ENCODE results near the gene SSR4. TPM values are rescaled to one million over a fixed set of nuclear protein-coding genes. Genes with fewer than 3 reads are reported as not detected.

Gene SSR4
- total and polyA plus RNA-seq, 2 donors (not counting 1 experiment from before 2014, with no cell fraction given): 134 to 297 TPM

DNA sequence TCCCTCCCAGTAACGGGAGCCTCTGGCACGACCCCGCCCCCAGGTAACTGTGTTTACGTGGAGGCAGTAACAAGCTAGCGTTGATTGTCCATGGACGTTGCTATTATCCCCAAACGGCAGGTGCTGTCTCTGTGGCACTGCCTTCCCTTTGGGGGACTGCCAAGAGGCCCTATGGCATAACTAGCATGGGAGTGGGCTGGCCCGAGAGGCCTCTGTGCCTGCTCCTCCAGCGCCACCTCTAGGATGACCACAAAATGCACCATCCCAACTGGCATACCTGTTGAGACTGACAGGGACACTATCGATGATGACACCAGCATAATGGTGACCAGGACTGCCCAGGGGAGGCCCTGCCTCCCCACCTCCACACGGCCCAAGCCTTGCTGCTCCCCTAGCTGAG, 12.2 kb upstream of the SSR4 start:
- CTCF ChIA-PET: no interaction called here
- H2AFZ ChIP-seq (ENCODE audit: insufficient read depth, low read depth, low read length, poor library complexity, severe bottlenecking): no peak overlapping the region
- no peaks in the 10 kb centered on the region for H3K9me3 ChIP-seq (ENCODE audit: control extremely low read depth in 1 of 3, control insufficient read depth in 2 of 3, insufficient read depth in 1 of 3, low read length in 2 of 3)
- no peaks in the 10 kb centered on the region for H3K9me3 Mint-ChIP-seq (ENCODE audit: insufficient read depth)
- H3K4me2 ChIP-seq (replicated peaks; ENCODE audit: low read depth, low read length, poor library complexity, severe bottlenecking): no peak overlapping the region
- POLR2A ChIA-PET: no interaction called here
- no peaks in the 10 kb centered on the region for H4K20me1 ChIP-seq (ENCODE audit: control insufficient read depth, insufficient read depth, low read length, poor library complexity, severe bottlenecking)
- H3K4me1 Mint-ChIP-seq: peaks cover 4% of the 10 kb centered on the region
- H3K27ac Mint-ChIP-seq: no peak overlapping the region
- peaks cover 0 to 12% of the 10 kb centered on the region in 2 experiments for H3K36me3 ChIP-seq (replicated peaks in 1 of 2; ENCODE audit: control extremely low read depth in 1 of 2, control insufficient read depth in 1 of 2, extremely low read depth in 1 of 2, insufficient read depth in 2 of 2, low read length in 1 of 2)
- no peaks in the 10 kb centered on the region for H3K79me2 ChIP-seq (ENCODE audit: control insufficient read depth, insufficient read depth, low read length)
- DNase-seq (no peak), ATAC-seq (ENCODE audit: low read depth) (no peak)
- no peaks in the 10 kb centered on the region for H3K4me1 ChIP-seq (ENCODE audit: control insufficient read depth in 2 of 2, insufficient read depth in 2 of 2, low read length in 2 of 2)
- intact Hi-C loops (cut with micrococcal nuclease): no loop called here
- 94% methylated on average over 6 of the region's 11 CpGs for WGBS (ENCODE audit: insufficient coverage)
- H3K9ac ChIP-seq (ENCODE audit: low read length): no peak overlapping the region
- H3K4me3 ChIP-seq (ENCODE audit: control extremely low read depth in 1 of 5, extremely low read depth in 1 of 5, insufficient read depth in 1 of 5, low read depth in 2 of 5, low read length in 4 of 5): no peak overlapping the region
- no peaks in the 10 kb centered on the region for H3K27me3 ChIP-seq (replicated peaks in 1 of 4; ENCODE audit: control extremely low read depth in 1 of 4, control insufficient read depth in 3 of 4, insufficient read depth in 4 of 4, low read length in 3 of 4)
- H3K27me3 Mint-ChIP-seq: peaks cover 7% of the 10 kb centered on the region
- no peak overlapping the region for H3K27ac ChIP-seq (ENCODE audit: low read length in 2 of 2)
- no peak overlapping the region for H3K4me3 Mint-ChIP-seq
- no peak for TF ChIP-seq EZH2 (IDR thresholded peaks at IDR 0.05; ENCODE audit: borderline replicate concordance, insufficient read depth, low read depth, low read length, poor library complexity, severe bottlenecking)
- TF ChIP-seq, protein P1, sequence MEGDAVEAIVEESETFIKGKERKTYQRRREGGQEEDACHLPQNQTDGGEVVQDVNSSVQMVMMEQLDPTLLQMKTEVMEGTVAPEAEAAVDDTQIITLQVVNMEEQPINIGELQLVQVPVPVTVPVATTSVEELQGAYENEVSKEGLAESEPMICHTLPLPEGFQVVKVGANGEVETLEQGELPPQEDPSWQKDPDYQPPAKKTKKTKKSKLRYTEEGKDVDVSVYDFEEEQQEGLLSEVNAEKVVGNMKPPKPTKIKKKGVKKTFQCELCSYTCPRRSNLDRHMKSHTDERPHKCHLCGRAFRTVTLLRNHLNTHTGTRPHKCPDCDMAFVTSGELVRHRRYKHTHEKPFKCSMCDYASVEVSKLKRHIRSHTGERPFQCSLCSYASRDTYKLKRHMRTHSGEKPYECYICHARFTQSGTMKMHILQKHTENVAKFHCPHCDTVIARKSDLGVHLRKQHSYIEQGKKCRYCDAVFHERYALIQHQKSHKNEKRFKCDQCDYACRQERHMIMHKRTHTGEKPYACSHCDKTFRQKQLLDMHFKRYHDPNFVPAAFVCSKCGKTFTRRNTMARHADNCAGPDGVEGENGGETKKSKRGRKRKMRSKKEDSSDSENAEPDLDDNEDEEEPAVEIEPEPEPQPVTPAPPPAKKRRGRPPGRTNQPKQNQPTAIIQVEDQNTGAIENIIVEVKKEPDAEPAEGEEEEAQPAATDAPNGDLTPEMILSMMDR (IDR thresholded peaks at IDR 0.05): no peak

DNA sequence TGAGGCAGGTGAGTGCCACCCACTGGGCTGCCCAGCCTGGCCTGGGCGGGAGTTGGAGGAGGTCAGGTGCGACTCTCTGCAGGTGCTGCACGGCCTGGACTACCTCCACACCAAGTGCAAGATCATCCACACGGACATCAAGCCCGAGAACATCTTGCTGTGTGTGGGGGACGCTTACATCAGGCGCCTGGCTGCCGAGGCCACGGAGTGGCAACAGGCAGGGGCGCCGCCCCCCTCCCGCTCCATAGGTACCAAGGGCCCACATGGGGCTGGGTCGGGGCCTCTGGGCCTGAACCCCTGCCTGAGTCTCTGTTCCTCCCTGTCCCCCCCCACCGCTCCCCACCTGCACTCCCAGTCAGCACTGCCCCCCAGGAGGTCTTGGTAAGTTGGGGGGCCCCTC, 11.6 kb upstream of the SSR4 start:
- H3K4me1 Mint-ChIP-seq: peaks cover 4% of the 10 kb centered on the region
- H3K27me3 Mint-ChIP-seq: peaks cover 7% of the 10 kb centered on the region
- Histone ChIP-seq H3K27me3 (replicated peaks in 1 of 4; ENCODE audit: control extremely low read depth in 1 of 4, control insufficient read depth in 3 of 4, insufficient read depth in 4 of 4, low read length in 3 of 4) (no peaks in the 10 kb centered on the region), H3K9ac (ENCODE audit: low read length) (no peak overlapping the region), H3K4me3 (ENCODE audit: control extremely low read depth in 1 of 5, extremely low read depth in 1 of 5, insufficient read depth in 1 of 5, low read depth in 2 of 5, low read length in 4 of 5) (no peak overlapping the region), H3K4me2 (replicated peaks; ENCODE audit: low read depth, low read length, poor library complexity, severe bottlenecking) (no peak overlapping the region), H3K9me3 (ENCODE audit: control extremely low read depth in 1 of 3, control insufficient read depth in 2 of 3, insufficient read depth in 1 of 3, low read length in 2 of 3) (no peaks in the 10 kb centered on the region), H3K36me3 (replicated peaks in 1 of 2; ENCODE audit: control extremely low read depth in 1 of 2, control insufficient read depth in 1 of 2, extremely low read depth in 1 of 2, insufficient read depth in 2 of 2, low read length in 1 of 2) (peaks cover 0 to 17% of the 10 kb centered on the region in 2 experiments), H4K20me1 (ENCODE audit: control insufficient read depth, insufficient read depth, low read length, poor library complexity, severe bottlenecking) (no peaks in the 10 kb centered on the region), H2AFZ (ENCODE audit: insufficient read depth, low read depth, low read length, poor library complexity, severe bottlenecking) (no peak overlapping the region), H3K27ac (ENCODE audit: low read length in 2 of 2) (no peak overlapping the region), H3K4me1 (ENCODE audit: control insufficient read depth in 2 of 2, insufficient read depth in 2 of 2, low read length in 2 of 2) (no peaks in the 10 kb centered on the region), H3K79me2 (ENCODE audit: control insufficient read depth, insufficient read depth, low read length) (no peaks in the 10 kb centered on the region)
- POLR2A ChIA-PET: no interaction called here
- H3K27ac Mint-ChIP-seq: no peak overlapping the region
- DNase-seq: no peak
- CTCF ChIA-PET: no interaction called here
- intact Hi-C loops (cut with micrococcal nuclease): no loop called here
- no peak overlapping the region for H3K4me3 Mint-ChIP-seq
- no peak for ATAC-seq (ENCODE audit: low read depth)
- no peaks in the 10 kb centered on the region for H3K9me3 Mint-ChIP-seq (ENCODE audit: insufficient read depth)
- TF ChIP-seq, protein P1 (IDR thresholded peaks at IDR 0.05): no peak
- no peak for TF ChIP-seq EZH2 (IDR thresholded peaks at IDR 0.05; ENCODE audit: borderline replicate concordance, insufficient read depth, low read depth, low read length, poor library complexity, severe bottlenecking)
- WGBS (ENCODE audit: insufficient coverage): no CpG with 5 or more reads among the region's 14 CpGs

All from B cell (primary cell).